Memory B cell (primary cell): ENCODE data around the gene PRAMEF25.
"Not testable (repeated sequence)": the region's sequence is repeated elsewhere in the genome, so short reads cannot be mapped to it uniquely, and the experiment has no call there.

ENCODE experiments used
- ATAC-seq: fragments of 150-1000 bp; cut with Tn5 transposase; 2 replicates; pipeline ENCODE4 v1.10.0; 2021; ENCODE audit warnings: low read depth, mild to moderate bottlenecking, moderate library complexity
- DNase-seq, 2 donors: peaks; one replicate each; pipeline ENCODE4 v3.0.0; 2022; ENCODE audit warnings: low spot score in 2 of 2
- H3K27ac Mint-ChIP-seq: one replicate; pipeline ENCODE4 v1.8.0; 2022; ENCODE audit warnings: mild to moderate bottlenecking, moderate library complexity, mixed read lengths
- H3K27me3 Mint-ChIP-seq: one replicate; pipeline ENCODE4 v1.8.0; 2022; ENCODE audit warnings: mixed read lengths
- H3K36me3 Mint-ChIP-seq: one replicate; pipeline ENCODE4 v1.8.0; 2022; ENCODE audit warnings: mild to moderate bottlenecking, mixed read lengths
- H3K4me1 Mint-ChIP-seq: one replicate; pipeline ENCODE4 v1.8.0; 2022; ENCODE audit warnings: mixed read lengths
- H3K4me3 Mint-ChIP-seq: one replicate; pipeline ENCODE4 v1.8.0; 2022; ENCODE audit warnings: mild to moderate bottlenecking, moderate library complexity, mixed read lengths
- H3K9me3 Mint-ChIP-seq: one replicate; pipeline ENCODE4 v1.8.0; 2022; ENCODE audit warnings: mixed read lengths

The PRAMEF25 gene

DNA sequence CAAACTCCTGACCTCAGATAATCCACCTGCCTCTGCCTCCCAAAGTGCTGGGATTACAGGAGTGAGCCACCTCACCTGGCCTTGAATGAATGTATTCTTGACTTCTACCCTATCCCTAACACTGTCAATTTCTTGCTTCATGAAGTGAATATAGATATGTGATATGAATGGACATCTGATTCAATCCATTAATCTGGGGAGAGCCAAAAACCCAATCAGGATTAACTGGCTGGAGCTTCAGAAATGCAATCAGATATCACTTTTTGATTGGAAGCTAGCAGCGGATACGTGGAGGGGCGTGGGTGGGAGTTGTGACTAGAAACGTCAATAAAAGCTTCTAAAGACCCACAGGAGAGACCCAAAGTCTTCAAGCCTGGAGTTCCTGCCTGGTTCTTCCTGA, at the start of gene PRAMEF25:
Gene PRAMEF25 (plus strand): TSS at position 301 of the 400 bp plus-strand sequence. CDS start 2,920 bp downstream, outside the sequence.
- not testable (repeated sequence) for DNase-seq, H3K27ac Mint-ChIP-seq, H3K4me3 Mint-ChIP-seq, ATAC-seq, H3K9me3 Mint-ChIP-seq, H3K27me3 Mint-ChIP-seq, H3K4me1 Mint-ChIP-seq, H3K36me3 Mint-ChIP-seq

DNA sequence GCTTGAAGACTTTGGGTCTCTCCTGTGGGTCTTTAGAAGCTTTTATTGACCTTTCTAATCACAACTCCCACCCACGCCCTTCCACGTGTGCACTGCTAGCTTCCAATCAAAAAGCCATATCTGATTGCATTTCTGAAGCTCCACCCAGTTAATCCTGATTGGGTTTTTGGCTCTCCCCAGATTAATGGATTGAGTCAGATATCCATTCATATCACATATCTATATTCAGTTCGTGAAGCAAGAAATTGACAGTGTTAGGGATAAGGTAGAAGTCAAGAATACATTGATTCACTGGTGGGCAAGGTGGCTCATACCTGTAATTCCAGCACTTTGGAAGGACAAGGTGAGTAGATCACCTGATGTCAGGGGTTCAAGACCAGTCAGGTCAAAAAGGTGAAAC, 14.1 kb upstream of the PRAMEF25 start, which contains the start of gene PRAMEF27:
Gene PRAMEF27 (minus strand): TSS at position 101 of the 400 bp plus-strand sequence. CDS start 2,916 bp downstream, outside the sequence.
- not testable (repeated sequence) for H3K36me3 Mint-ChIP-seq, DNase-seq, H3K27me3 Mint-ChIP-seq, H3K4me1 Mint-ChIP-seq, H3K4me3 Mint-ChIP-seq, H3K27ac Mint-ChIP-seq, H3K9me3 Mint-ChIP-seq, ATAC-seq

DNA sequence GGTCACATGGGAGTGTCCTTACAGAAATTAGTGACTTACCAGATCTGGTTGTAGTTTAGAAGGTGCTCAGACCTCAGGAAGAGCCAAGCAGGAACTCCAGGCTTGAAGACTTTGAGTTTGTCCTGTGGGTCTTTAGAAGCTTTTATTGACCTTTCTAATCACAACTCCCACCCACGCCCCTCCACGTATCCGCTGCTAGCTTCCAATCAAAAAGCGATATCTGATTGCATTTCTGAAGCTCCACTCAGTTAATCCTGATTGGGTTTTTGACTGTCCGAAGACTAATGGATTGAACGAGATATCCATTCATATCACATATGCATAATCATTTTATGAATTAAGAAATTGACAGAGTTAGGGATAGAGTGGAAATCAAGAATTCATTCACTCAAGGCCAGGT, 46.2 kb downstream of the PRAMEF25 start, which contains the start of gene HNRNPCL2:
Gene HNRNPCL2 (minus strand): TSS at position 101 of the 400 bp plus-strand sequence. CDS start 454 bp downstream, outside the sequence.
- H3K36me3 Mint-ChIP-seq, H3K9me3 Mint-ChIP-seq, H3K4me3 Mint-ChIP-seq, H3K27ac Mint-ChIP-seq, H3K27me3 Mint-ChIP-seq, DNase-seq, H3K4me1 Mint-ChIP-seq, ATAC-seq: not testable (repeated sequence)
